COR-L47 (cell line): Measurements from ENCODE around the gene ZNF407.
"Not testable (repeated sequence)": the region's sequence is repeated elsewhere in the genome, so short reads cannot be mapped to it uniquely, and the experiment has no call there.

Experiments used
- DNase-seq: peaks from one replicate; lab custom pipeline; 2025; lab: John Stamatoyannopoulos, UW

ZNF407 gene, protein sequence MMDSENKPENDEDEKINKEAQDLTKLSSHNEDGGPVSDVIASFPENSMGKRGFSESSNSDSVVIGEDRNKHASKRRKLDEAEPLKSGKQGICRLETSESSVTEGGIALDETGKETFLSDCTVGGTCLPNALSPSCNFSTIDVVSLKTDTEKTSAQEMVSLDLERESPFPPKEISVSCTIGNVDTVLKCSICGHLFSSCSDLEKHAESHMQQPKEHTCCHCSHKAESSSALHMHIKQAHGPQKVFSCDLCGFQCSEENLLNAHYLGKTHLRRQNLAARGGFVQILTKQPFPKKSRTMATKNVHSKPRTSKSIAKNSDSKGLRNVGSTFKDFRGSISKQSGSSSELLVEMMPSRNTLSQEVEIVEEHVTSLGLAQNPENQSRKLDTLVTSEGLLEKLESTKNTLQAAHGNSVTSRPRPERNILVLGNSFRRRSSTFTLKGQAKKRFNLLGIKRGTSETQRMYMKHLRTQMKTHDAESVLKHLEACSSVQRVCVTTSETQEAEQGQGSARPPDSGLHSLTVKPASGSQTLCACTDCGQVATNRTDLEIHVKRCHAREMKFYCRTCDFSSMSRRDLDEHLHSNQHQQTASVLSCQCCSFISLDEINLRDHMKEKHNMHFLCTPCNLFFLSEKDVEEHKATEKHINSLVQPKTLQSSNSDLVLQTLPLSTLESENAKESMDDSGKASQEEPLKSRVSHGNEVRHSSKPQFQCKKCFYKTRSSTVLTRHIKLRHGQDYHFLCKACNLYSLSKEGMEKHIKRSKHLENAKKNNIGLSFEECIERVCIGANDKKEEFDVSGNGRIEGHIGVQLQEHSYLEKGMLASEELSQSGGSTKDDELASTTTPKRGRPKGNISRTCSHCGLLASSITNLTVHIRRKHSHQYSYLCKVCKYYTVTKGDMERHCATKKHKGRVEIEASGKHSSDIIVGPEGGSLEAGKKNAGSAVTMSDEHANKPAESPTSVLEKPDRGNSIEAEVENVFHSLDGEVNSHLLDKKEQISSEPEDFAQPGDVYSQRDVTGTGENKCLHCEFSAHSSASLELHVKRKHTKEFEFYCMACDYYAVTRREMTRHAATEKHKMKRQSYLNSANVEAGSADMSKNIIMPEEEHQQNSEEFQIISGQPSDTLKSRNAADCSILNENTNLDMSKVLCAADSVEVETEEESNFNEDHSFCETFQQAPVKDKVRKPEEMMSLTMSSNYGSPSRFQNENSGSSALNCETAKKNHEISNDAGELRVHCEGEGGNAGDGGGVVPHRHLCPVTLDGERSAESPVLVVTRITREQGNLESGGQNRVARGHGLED (N-terminal part only)

GRCh38 chr18:74597662-74598349 lies at the start of gene ZNF407:
Gene ZNF407, plus strand, starts transcription at chr18:74597870. Its CDS starts 33,150 bp downstream, at chr18:74631020.
- DNase-seq, result peak; percentile 95

GRCh38 chr18:74549591-74550104 lies 48.0 kb upstream of the ZNF407 start:
- DNase-seq, result no peak

- no peak for DNase-seq
Observed at GRCh38 chr18:74550886-74551285, 46.8 kb upstream of the ZNF407 start.

- DNase-seq, result no peak
Observed at GRCh38 chr18:74551452-74551851, 46.2 kb upstream of the ZNF407 start.

- peak; percentile 86 for DNase-seq
Observed at GRCh38 chr18:74551936-74552555, 45.6 kb upstream of the ZNF407 start.

- DNase-seq, result no peak
Observed at GRCh38 chr18:74556126-74556525, 41.5 kb upstream of the ZNF407 start.

DNA sequence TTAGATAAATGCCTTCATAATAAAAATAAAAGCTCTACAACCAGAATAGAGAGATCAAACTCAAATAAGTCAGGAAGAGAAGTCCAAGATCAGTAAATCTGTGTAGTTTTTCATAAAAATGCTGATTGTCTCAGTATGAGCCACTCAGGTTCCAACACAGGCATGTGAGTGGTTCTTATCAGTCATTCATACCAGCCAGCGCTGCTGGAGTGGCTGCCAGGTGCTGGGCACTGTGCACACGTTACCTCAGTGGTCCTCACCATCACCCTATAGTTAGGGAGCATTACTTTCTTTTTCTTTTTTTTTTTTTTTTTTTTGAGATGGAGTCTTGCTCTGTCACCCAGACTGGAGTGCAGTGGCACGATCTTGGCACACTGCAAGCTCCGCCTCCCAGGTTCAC lies 39.6 kb upstream of the ZNF407 start:
- DNase-seq, result no peak

GRCh38 chr18:74562131-74562730 lies 35.4 kb upstream of the ZNF407 start:
- DNase-seq, result no peak

DNA sequence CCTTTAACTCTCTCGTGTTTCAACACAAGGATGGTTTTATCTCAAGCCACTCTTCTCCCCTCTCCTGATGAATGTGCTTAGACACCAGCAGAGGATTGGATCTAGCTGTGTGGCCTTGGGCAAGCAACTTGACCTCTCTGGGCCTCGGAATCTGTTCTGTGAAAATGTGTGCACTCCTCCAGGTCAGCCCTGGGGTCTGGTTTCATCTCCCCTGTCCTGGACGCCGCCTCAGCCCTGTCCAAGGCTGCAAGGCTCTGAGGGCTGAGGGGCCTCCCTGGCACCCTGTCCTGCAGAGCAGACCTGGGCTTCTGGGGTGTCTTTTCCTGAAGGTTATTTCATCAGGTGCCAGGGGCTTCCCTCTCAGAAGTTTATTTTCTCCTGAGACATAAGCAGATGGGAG lies 34.9 kb upstream of the ZNF407 start:
- no peak for DNase-seq

DNA sequence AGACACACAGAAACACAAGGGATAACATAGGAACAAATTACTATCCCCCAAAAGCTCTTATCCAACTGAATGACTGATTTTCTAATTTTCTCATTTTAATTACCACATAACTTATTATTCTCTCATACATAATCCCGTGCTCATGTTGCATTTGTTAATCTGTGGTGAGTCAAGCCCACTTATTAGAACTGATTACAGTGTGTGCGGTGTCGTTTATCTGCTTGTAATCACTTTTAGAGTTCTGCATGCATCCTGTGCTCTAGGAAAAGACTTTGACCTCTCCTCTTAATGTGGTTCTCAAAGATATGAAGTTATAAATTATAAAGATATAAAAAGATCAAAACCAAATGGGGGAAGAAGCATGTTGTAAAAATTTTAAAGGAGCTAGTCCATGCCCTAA lies 33.7 kb upstream of the ZNF407 start:
- DNase-seq, result no peak

DNA sequence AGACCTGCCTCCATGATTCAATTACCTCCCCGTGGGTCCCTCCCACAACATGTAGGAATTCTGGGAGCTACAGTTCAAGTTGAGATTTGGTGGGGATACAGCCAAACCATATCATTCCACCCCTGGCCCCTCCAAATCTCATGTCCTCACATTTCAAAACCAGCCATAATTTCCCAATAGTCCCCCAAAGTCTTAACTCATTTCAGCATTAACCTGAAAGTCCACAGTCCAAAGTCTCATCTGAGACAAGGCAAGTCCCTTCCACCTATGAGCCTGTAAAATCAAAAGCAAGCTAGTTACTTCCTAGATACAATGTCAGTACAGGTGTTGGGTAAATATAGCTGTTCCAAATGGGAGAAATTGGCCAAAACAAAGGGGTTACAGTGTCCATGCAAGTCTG lies 32.5 kb upstream of the ZNF407 start:
- not testable (repeated sequence) for DNase-seq

GRCh38 chr18:74565993-74566392 lies 31.7 kb upstream of the ZNF407 start:
- not testable (repeated sequence) for DNase-seq

DNA sequence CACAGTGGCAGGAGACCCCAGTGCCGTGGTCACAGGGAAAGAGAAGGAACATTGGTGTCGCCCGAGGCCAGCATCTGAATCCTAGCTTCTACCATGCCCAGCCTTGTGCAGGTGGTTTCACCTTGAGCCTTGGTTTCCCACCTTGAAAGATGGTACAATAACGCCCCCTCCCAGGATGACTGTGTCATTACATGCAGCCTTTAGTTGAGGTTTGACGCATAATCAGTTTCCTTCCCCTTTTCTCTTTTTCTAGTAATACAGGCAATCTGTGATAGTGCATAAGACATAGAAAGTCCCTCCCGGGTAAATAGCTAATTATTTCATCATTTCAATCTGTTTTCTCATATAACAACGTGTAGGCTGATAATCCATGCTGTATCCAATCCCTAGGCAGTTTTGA lies 29.8 kb upstream of the ZNF407 start:
- no peak for DNase-seq

DNA sequence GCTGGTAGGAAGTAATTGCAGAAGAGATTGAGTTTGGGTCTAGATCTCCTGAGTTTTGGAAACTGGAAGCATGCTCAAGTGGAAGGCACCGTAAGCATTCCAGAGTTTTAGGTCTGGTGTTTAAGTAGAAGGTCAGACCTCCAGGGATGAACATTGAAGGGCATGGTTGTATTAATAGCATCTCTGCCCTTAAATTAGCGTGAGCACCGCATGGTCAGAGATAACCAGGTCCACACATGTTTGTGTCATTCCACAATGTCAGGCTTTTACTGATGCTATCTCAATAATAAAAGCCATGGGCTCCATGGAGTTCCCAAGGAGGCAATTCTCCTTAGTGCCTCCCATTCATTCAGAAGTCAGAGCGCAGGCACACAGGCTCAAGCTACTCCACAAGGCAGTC lies 28.3 kb upstream of the ZNF407 start:
- no peak for DNase-seq

DNA sequence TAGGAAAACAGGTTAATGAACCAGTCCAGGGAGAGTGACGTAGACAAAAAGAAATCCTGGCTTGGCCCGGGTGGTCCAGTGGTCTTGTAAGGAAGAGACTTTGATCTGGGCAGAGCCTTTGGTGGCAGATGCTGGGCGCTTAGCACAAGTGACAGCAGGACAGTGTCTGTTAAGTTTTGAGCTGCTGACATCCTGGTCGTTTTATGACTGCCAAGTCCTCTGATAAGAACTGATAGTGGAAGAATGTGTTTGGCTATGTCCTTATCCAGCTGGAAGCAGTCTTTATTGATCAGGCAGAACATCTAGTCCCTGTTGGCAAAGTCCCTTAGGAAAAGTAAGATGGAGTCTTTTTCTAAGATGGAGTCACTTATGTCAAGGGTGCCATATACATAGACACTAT lies 27.4 kb upstream of the ZNF407 start:
- no peak for DNase-seq

GRCh38 chr18:74571895-74572680 lies 25.6 kb upstream of the ZNF407 start:
- DNase-seq, result no peak

DNA sequence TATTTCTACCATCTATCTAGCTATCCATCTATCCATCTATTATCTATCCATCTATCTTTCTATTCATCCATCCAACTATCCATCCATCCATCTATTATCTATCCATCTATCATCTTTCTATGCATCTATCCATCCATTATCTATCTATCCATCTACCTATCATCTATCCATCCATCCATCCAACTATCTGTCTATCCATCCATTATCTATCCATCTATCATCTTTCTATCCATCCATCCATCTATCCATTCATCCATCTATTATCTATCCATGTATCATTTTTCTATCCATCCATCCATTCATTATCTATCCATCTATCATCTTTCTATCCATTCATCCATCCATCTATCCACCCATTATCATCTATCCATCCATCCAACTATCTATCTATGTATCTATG lies 24.6 kb upstream of the ZNF407 start:
- DNase-seq, result no peak

GRCh38 chr18:74574916-74575315 lies 22.8 kb upstream of the ZNF407 start:
- DNase-seq, result no peak

GRCh38 chr18:74577019-74577418 lies 20.7 kb upstream of the ZNF407 start:
- DNase-seq, result no peak
